SIG-M5 treated with dmso at 0.1 percent for 504 hours (cell line): ENCODE data around the gene CFAP221.

Source experiments
- DNase-seq: peaks from one replicate; lab custom pipeline; 2025; ENCODE audit not compliant: unreplicated experiment; lab: John Stamatoyannopoulos, UW

Gene CFAP221

DNA sequence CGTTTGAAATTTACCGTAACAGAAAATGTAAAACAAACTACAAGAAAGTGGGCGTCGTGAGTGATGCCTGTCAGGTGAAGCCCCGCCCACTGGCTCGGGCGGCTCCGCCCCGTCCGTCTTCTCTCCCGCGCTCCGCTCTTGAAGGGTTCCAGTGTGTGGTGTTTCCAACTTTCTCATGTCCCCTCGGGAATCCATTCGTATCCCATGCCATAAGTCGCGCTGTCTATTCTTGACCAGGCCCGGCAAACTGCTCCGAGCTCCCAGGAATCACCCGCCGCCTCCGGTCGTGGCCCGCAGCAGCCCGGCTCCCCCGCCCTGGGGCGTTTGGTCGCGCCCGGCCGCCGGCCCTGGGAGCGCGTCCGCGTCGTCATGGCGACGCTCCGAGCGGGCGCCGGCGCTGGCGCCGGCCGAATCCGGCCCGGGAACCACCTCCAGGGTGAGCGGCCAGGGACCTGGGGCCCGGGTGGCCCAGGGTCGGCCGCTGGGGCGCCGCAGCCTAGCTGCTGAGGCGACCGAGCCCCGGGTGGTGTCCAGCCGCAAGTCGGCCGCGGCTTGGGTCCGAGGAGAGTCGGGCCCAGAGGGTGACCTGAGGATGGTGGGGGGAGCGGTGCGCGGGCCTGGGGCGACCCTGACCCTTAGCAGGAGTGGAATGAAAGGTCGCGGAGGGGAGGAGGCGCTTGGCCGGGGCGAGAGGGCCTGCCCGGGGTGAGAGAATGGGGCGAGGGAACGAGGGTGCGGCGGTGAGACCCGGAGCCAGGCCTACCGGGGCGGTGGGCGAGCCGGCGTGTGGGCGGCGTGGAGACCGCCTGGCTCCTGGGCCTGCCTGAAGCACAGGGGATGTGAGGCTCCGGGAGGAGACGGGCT, at the start of gene CFAP221:
Gene CFAP221, plus strand, starts transcription at position 375 of the 864 bp plus-strand sequence. CDS start 1,683 bp downstream, outside the sequence.
- DNase-seq: peak; percentile 48

- no peak for DNase-seq
Measured at GRCh38 chr2:119495948-119496347, 48.3 kb upstream of the CFAP221 start.

GRCh38 chr2:119496682-119497081, 47.6 kb upstream of the CFAP221 start:
- no peak for DNase-seq

DNA sequence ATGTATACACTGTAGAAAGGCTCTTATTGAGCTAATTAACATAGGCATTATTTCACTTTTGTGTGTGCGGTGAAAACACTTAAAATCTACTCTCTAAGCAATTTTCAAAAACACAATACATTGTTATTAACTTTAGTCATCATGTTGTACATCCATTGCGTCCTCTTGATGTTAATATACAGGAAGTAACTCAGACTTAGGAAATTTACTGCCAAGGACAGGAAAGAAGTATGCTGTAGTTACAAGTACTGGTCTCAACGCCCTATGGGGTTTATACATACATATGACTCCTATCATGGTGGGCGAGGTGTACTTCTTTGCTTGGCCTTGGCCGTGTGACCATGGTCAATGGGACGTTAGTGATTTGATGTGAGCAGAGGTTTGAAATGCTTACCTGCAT, 35.5 kb upstream of the CFAP221 start:
- DNase-seq: no peak

DNA sequence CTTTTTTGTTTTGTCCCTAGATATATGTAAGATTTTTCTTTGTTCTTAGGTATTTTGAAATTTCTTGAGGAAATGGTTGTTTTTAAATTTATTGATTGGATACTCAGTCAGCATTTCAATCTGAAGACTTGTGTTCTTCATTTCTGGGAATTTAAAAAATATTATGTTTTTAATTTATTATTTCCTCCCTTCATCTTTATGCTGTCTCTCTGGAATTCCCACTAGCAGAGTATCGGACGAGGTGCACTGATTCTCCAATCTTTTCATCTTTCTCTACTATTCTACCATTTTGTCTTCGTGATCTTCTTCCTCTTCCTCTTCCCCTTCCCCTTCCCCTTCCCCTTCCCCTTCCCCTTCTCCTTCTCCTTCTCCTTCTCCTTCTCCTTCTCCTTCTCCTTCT, 32.3 kb upstream of the CFAP221 start:
- DNase-seq: no peak

- no peak for DNase-seq
Measured at GRCh38 chr2:119512946-119513345, 31.3 kb upstream of the CFAP221 start.

GRCh38 chr2:119513832-119514231, 30.4 kb upstream of the CFAP221 start:
- DNase-seq: no peak

GRCh38 chr2:119516121-119516520, 28.1 kb upstream of the CFAP221 start:
- DNase-seq: no peak

DNA sequence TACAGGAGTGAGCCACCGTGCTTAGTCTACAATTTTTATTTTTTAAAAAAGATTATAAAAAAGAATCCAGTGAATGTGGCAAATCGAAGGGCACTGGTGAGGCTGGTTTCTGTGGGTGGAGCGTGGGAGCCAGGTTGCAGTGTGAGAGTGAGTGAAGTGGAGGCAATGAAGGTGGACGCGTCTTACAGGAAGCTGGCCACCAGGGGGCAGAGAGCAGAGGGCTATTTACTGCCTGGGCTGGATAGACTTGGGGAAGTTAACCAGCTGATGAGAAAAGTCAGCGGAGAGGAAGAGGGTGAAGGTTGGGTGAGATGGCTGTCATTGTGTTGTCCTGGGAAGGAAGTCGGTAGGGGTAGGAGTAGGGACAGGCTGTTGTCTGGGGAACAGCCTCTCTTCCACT, 26.8 kb upstream of the CFAP221 start:
- DNase-seq: peak; percentile 75

DNA sequence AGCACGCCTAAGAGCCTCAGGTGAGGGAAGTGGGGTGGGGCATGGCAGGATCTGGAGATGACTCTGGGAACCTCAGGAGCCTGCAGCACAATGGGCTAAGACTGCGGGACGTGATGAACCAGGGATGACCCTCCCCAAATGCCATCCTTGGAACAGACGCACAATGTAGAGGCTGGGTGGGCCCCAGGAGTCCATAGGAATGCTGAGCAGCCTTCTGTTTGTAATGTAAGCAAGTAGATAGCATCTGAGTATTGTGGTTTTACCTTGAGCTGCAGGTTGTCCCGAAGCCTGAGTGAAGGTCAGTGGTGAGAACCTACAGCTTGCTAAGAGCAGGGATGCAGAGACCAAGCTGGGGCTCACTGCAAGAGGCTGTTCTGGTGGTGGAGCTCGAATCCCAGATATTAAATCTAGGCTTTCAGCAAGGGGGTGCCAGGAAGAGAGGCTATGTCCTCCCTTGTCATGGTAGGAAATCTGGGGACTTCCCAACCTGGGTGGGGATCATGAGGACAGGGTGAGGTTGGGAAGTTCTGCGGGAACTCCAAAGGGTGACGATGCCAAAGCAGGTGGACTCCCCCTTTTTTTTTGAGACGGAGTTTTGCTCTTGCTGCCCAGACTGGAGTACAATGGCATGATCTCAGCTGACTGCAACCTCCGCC, 25.7 kb upstream of the CFAP221 start:
- DNase-seq: no peak

- no peak for DNase-seq
Measured at GRCh38 chr2:119519057-119519408, 25.2 kb upstream of the CFAP221 start.

DNA sequence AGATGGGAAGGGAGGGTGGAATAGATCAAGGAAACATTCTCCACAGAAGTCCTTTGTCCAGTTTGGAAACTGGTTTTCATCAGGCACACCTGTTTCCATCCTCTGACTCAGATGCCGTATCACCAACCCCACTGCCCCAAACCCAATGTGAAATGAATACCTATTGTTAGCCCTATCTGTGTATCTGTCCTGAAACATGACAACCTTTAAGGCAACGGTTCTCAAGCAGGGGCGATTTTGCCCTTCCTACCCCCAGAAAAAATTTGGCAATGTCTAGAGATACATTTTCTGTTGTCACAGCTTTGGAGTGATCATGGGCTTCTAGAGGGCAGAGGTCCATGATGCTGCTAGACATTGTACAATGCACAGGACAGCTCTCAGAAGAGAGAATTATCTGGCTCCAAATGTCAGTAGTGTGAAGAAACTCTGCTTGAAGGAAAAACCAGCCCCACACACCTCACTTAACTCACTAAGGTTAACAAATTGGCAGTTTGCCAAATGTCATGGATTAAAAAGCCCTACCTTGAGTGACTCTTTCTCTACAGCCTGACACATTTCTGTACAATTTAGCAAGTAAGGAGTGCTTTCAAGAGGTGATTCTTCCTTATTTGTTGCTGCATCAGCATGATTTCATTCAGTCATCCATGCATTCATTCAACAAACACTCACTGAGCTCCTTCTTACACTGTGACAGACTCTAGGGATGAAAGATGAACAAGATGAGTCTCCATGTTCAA, 23.4 kb upstream of the CFAP221 start:
- no peak for DNase-seq

- DNase-seq: no peak
Measured at GRCh38 chr2:119521433-119522050, 22.7 kb upstream of the CFAP221 start.

DNA sequence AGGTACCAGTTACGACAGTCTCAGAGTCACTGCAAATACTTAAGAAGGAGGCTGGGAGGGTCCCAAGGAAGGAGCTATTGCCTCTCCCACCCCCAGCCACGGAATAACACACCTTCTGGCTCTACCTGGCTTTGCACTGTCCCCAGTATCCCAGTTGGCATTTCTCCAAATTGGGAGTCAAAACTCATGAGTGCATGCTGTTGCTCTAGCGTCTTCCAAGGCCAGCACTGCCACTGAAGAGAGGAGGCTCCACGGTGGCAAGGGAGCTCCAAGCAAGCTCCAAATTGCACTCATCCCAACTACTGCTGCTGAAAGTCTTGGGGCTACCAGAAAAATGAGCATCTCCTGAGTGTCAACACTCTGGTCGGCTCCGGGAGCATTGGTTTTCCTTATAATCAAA, 21.6 kb upstream of the CFAP221 start:
- DNase-seq: no peak

- DNase-seq: no peak
Measured at GRCh38 chr2:119523383-119523951, 20.8 kb upstream of the CFAP221 start.

DNA sequence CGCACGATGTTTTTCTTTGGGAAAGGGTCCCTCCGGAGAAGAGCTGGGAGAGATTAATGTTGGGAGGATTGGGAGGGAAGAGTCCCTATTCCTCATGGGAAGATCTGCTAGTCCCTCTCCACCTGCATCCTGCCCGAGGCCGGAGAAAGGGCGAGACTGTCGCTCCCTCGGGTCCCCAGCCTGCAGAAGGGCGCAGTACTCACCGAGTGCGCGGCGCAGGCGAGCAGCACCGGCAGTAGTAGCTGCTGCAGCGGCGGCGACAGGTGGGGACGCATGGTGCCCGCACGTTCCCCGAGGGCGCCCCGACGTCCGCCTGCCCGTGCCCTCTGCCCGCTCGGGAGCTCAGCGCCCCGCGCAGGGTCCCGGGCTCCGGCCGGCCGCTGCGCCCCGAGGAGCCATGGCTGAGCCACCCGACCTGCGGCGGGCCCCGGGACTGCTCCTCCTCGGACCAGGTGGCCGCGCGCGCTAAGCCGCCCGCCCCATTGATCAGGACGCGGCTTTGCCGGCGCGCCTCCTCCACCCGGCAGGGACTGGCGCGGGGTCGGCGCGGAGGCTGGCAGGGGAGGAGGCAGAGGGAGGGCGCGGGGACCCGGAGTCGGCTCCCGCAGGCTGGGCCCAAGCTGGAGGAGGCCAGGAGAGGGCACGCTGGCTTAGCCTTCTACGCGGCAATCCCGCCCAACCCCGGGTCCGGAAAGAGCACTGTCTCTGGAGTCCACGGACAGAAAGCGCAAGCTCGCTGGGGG, 20.1 kb upstream of the CFAP221 start, which contains the start of gene SCTR:
Gene SCTR, minus strand, starts transcription at position 532 of the 743 bp plus-strand sequence. Its CDS starts 257 bp downstream, at position 275.
- no peak for DNase-seq

DNA sequence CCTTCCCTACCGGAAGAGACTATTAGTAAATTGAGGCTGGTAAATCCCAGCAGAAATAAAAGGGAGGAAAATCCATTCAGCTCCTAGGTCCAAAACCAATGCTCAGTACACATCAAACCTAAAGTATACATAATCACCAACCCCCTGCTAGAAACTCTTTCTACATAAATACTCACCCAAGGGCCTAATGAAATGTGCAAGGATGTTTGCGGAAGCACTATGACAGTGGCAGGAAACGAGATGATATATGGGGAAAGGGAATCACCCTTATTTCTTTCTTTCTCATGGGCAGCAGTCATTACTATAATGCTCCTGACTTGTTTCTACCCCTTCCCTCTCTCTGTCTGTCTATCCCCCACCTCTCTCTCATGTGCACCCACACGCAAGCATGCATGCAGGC, 18.6 kb upstream of the CFAP221 start:
- DNase-seq: no peak

DNA sequence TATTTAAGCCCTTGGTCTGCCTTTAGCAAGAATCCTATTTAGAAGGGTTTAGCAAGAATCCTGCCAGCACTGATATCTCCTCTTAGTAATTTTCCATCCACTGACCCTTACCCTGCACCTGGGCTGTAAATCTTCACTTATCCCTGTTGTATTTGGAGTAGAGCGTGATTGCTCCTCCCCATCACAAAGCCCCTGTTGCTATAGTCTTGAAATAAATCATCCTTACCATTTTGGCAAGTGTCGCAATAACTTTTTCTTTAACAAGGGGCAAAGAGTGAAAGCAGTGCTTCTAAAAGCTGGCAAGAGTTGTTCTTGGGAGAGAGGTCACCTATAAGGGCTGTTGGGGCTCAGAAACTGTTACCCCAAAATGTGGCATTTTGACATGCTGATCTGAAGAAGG, 16.2 kb upstream of the CFAP221 start:
- DNase-seq: no peak

- DNase-seq: no peak
Measured at GRCh38 chr2:119531292-119531691, 13.0 kb upstream of the CFAP221 start.

DNA sequence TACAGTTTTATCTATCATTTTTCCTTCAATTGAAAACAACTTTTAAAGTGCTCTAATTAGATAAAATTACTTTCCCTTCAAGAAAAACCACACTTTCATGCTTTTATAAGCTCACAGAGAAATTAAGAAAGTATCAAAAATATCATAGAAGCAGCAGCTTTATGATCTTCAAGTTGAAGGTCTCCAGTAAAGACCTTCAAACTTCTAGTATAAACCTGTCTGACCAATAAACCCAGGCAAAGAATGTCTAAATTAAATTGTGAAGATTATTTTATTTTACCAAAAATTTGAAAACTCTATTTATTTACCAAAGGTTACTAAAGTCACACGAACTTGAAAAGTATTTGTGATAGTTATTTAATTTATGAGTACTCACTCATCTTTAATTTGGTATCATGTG, 10.7 kb upstream of the CFAP221 start:
- no peak for DNase-seq
